ENCODE data around the gene AGBL1. TPM values are rescaled to one million over a fixed set of nuclear protein-coding genes. Genes with fewer than 3 reads are reported as not detected.
"Not testable (repeated sequence)": the region's sequence is repeated elsewhere in the genome, so short reads cannot be mapped to it uniquely, and the experiment has no call there.

AGBL1 gene
- total RNA-seq, 1 donor from 2014 or later: not detected

DNA sequence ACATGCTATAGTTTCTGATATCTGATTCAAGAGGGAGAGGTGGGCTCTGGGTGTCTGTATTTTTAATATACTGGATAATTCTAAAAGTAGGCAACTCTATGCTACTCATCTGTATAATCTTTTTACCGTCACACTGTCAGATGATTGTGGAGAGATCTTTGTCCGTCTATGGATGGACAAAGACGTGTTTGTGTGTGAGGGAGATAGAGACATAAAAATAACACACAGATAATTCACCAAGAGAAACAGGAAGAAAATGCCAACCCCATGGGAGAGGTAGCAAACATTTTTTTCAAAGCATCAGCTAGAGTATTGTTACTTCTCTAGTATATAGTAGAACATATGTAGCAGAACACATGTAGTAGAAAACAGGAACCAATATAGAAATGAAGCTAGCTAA, 346.1 kb downstream of the AGBL1 start:
- intact Hi-C loops (cut with DNase I): no loop called here
- DNase-seq (no peak), ATAC-seq (ENCODE audit: poor library complexity) (no peak)

DNA sequence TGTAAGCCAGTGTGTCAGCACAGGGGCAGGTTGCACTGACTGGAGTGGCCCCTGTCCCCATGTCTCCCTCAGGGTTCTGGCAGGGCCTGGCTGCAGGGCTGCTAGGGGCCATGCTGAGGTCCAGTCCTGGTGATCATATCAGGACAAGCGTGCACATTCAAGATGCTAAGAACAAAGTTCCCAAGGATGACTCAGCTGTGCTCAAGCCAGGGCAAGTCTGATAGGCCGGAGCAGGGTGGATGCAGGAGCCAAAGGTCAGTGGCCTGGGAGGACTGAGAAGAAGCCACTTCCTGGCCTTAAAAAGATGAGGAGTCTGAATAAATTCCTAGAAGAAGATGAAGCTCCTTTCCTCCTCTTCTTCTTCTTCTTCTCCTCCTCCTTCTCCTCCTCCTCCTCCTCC, 353.2 kb downstream of the AGBL1 start:
- ATAC-seq (ENCODE audit: poor library complexity) (no peak), DNase-seq (no peak)
- intact Hi-C loops (cut with DNase I): no loop called here

DNA sequence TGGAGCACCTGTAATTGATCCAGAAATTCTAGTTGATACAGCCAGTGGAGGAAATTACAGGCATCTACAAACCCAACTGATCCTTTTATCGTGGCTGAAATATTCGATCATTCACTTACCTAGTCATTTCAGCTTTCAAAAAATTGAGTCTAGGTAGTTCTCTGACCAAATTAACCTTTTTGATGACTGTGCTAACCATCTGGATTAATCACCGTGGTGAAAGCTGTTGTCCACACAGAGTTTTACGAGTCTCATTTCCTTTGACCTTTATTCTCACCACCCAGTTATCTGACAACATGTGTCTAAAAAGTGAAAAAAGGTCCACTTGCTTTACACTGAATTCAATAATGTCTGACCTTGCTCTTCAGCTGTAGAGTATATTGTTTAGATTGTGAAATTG, 354.3 kb downstream of the AGBL1 start:
- DNase-seq (no peak), ATAC-seq (ENCODE audit: poor library complexity) (no peak)
- intact Hi-C loops (cut with DNase I): no loop called here

DNA sequence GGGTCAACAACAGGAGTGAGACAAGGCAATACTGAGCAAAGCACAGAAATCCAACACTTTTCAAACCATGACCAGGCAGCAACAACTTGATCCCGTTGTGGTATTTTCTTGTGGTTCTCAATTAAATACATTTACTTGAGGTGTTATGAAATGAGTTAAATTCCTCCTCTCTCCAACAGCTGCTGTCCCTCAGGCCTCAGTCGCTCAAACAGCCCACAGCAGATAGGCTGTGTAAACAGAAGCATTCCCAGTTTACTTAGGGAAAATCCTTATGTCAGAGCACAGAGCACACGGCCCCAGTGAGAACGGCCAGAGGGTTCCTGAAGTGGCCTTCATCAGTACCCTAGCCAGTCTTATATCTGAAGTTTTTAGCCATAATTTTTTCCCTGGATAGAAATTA, 359.9 kb downstream of the AGBL1 start:
- intact Hi-C loops (cut with DNase I): no loop called here
- ATAC-seq (ENCODE audit: poor library complexity): peak; percentile 51
- no peak for DNase-seq

DNA sequence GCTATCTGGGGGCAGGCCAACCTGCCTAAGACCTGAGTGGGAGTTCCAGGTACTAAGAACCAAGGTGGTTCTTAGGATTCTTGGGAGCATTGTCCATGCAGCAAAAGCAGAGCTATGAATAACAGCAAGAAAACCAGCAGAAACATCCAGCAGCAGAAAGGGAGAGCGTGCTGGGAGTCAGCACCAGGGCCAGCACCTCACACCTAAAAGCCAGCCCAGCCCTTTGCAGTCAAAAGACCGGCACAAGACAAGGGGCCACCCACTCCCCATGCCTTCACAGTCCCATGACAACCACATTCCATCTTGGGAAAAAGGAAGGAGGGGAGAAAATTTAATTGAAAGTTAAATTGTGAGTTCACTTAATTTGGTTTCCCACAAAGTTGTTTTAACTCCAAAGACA, 364.9 kb downstream of the AGBL1 start:
- intact Hi-C loops (cut with DNase I): no loop called here
- ATAC-seq (ENCODE audit: poor library complexity): no peak
- DNase-seq: no peak

DNA sequence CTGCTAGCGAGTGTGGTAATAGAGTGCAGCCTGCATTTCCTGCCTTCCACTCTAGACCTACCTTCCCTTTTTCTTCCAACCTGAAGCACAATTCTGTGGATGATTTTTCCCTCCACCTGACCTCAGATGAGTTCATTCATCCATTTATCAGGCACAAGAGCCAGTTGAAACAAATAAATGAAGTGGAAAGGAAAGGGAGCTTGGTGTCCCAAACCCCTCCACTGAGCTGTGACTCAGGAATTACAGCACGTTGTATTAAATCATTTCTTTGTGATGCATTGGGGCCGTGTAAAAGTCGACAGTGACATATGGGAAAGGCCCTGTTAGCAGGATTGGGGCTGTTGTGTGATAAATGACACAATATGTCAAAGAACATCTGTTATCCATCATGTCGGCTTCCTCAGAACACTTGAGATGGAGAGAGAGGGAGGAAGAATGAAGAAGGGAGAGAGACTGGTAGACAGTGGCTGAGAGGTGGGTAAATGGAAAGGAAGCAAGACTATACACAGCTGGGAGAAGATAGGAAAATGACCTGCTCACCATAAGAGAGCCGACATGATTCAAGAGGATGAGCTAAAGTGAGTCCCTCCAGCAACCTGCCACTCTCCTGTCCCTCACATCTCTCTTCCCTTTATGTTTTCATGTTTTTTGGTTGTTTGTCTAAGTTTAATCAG, 366.0 kb downstream of the AGBL1 start:
- DNase-seq (no peak), ATAC-seq (ENCODE audit: poor library complexity) (no peak)
- intact Hi-C loops (cut with DNase I): no loop called here

DNA sequence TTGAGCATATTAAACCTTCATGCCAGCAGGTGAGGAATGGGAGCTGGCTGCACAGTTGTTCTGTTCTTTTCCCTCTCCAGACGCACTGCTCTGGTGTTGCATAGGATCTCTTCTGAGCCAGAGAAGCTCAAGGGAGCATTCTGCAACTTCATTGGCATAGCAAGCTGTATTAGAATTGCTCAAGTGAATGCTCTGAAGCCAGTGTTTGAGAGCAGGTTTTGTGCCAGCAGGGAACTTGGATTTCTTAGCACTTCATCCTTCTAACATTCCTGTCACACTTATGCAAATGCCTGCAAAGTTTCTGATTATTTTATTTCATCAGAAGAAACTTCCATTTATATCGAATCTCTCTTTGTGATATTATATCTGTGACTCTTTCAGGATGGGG, 366.6 kb downstream of the AGBL1 start:
- intact Hi-C loops (cut with DNase I): no loop called here
- ATAC-seq (ENCODE audit: poor library complexity) (no peak), DNase-seq (no peak)

DNA sequence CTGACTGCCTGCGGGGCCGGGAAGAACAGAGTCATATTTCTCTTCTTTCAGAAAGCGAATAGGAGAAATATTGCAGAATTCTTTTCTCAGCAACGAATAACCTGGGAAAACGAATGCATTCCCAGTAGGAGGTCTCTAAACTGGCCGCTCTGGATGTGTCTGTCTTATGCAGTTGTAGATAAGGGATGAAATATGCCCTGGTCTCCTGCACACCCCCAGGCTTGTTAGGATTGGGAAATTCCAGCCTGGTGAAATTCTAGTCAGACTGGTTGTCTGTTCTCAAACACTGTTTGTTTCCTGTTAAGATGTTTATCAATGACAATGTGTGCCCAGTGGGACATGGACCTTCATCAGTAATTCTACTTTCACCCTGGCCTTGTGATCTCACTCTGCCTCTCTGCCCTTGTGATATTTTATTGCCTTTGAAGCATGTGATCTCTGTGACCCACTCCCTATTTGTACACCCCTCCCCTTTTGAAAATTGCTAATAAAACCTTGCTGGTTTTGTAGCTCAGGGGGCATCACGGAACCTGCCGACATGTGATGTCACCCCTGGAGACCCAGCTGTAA, 385.9 kb downstream of the AGBL1 start:
- ATAC-seq (ENCODE audit: poor library complexity); DNase-seq; intact Hi-C loops (cut with DNase I): not testable (repeated sequence)

DNA sequence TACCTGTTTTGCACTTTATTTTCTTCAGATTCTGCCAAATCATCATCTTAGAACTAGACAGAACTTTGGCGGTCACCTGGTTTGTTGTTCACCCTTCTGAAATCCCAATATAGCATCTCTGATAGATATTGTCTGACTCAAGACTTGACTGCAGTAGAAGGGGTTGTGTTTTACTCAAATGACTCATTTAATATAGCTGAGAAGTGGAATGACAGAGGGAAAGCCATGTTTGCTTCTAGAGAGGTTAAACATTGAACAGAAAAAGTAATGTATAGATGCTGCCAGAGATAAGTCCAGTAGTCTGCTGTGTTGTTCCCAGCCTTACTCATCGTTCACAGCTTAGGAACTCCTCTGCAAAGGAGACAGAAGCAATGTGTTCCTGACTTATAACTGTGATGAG, 402.0 kb downstream of the AGBL1 start:
- ATAC-seq (ENCODE audit: poor library complexity) (no peak), DNase-seq (no peak)
- intact Hi-C loops (cut with DNase I): no loop called here

DNA sequence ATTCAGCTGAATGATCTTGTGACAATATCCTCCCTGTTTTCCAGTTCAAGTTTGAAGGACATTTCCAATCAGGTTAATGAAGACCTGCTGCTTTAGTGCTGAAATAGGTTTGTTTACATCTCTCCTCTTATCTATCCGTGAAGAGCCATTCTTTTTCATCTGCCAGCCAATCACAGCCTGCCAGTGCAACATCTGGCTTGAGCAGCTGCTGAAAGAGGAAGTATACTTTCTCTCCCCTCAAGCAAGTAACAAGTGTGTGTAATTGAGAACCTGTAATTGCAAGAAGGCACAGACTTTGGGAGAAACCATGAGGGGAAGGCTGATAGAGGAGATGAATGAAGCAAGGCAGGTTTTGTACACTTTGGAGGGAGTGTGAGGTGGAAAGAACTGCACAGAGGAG, 404.3 kb downstream of the AGBL1 start:
- no peak for ATAC-seq (ENCODE audit: poor library complexity)
- no peak for DNase-seq
- intact Hi-C loops (cut with DNase I): no loop called here

DNA sequence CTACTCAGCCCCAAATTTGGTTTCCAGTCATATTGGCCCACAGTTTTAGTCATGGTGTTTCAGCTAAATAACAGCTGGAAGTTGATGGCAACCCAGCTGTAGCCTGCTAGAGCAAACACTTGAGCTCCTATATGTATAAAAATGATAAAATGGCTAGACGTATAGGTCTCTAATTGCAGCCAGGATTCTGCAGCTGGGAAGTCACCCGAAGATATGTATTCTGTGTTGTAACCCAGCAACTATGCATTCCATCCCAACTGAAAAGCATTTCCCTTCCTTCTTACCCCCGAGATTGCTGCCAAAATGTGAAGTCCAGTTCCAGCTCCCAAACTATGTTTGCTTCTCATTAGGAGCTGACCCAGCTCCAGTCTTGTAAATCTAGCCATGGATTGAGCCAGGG, 408.4 kb downstream of the AGBL1 start:
- no peak for ATAC-seq (ENCODE audit: poor library complexity)
- intact Hi-C loops (cut with DNase I): no loop called here

DNA sequence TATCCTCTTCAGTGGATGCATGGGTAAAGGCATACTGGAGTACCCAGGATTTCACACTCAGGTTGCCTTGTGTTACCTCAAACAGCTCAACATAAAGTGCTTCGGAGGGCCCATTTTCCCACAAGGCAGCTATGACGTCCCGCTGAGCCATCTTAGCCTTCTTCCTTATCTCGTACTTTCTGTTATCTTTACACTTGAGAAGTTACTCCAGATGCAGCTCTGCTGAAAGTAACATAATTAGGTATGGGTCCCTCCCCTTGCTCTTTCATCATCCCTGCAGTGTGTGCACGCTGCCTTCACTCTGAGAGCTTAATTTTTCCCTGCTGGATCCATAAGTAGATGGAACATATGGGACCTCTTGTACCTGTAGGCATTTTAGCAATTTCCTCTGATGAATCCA, 410.3 kb downstream of the AGBL1 start:
- intact Hi-C loops (cut with DNase I): no loop called here
- DNase-seq: no peak
- no peak for ATAC-seq (ENCODE audit: poor library complexity)

More for the DNA sequence above, 408.4 kb downstream of the AGBL1 start:
- no peak for DNase-seq

DNA sequence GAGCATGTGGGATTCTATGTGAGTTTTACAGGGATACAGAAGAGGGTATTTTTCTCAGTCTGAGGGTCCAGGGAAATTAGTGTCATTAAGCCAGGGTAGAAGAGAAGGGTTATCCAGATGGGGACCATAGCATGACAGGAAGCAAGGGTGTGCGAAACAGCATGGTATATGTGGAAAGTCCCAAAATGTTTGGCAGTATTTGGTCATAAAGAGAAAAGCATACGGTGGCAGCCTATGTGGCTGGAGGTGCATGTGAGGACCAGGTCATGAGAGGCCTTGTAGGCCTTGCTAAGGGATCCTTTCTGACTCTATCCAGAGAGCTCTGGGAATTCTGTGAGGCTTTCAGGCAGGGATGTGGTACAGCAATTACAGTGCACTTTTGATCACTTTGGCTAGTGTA, 411.4 kb downstream of the AGBL1 start:
- intact Hi-C loops (cut with DNase I): no loop called here
- ATAC-seq (ENCODE audit: poor library complexity) (no peak), DNase-seq (no peak)

DNA sequence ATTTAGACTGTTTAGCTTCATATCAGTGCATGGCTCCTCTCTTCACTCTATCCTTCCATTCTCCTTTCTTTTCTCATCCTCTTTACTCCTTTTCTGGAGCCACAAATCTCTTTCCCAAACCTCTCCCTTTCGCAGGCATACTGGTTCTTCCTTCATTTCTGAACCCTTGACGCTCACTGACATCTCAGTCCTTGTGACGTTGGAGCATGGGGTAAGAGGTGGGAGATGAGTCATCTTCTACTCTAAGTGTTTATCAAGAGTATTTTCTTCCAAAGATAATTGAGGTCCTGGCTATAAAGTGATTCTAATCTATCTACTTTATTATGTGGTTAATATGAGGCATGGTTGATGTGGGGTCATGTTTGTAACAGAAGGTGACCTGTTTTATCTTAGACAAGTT, 414.2 kb downstream of the AGBL1 start:
- ATAC-seq (ENCODE audit: poor library complexity): no peak

DNA sequence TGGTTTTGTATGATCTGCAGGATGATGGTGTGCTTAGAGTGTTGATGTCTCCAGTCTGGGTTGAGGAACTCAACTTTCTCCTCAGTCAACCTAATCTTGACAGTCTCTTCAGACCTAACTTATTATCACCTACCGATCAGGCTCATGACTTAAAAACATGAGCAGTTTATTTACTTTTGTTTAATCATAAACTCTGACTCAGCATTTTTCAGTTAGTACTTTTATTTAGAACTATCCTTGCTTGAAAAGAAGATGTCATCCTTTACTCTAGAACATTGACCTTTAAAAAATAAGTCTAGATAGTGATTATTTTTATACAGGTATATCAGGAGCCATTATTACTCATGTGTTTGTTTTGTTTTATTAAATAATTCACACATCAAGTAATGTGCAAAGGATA, 414.8 kb downstream of the AGBL1 start:
- DNase-seq (no peak), ATAC-seq (ENCODE audit: poor library complexity) (no peak)
- intact Hi-C loops (cut with DNase I): no loop called here

More for the DNA sequence above, 414.2 kb downstream of the AGBL1 start:
- no peak for DNase-seq
- intact Hi-C loops (cut with DNase I): no loop called here

DNA sequence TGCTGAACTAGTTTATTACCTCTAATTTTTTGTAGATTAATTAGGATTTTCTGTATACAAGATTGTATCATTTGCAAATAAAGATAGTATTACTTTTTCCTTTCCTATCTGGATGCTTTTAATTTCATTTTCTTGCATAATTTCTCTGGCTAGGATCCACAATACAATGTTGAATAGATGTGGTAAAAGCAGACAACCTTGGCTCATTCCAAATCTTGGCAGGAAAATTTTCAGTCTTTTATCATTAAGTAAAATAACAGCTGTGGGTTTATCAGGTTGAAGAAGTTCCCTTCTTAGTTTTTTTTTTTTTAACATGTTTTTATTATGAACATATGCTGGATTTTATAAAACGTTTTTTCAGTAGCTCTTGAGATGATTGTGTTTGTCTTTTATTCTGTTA, 422.6 kb downstream of the AGBL1 start:
- DNase-seq: no peak
- ATAC-seq (ENCODE audit: poor library complexity): peak; percentile 60
- intact Hi-C loops (cut with DNase I): no loop called here

DNA sequence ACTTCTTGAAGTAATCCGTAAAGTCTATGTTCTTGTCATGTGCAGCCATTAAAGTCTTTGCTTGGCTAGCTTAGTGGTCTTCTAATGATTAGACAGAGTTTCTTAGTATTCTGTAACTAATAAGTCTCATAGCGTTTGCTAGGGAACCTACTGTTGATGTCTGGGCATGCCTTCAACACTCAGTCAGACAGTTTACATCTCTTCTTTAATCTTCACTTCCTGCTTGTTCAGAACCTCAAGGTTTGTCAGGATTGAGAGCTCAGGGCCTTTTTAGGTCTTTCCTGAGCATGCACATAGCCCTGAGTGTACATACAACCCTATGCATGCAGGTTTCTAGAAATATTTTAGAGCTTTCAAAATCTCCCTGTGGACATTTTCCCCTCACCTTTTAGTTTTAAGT, 426.3 kb downstream of the AGBL1 start:
- DNase-seq: no peak
- intact Hi-C loops (cut with DNase I): no loop called here
- ATAC-seq (ENCODE audit: poor library complexity): no peak

DNA sequence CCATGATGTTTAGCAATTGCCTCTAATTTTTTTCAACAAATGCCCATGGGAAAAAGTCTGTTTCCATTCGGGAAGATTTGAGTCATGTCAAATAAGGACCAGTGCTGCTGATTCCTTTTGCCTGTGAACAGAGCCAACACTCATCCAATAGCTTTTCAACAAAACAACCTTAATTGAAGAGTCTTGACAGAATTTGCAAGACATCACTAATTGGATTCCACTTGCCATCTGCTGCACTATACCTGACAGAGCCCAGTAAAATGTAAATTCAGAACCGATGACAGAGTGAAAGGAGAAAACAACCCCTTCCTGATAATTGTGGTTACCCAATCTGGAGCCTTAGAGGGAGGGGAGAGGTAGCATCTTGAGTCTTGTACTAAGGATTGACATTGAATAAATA, 426.7 kb downstream of the AGBL1 start:
- intact Hi-C loops (cut with DNase I): no loop called here
- DNase-seq: no peak
- no peak for ATAC-seq (ENCODE audit: poor library complexity)

DNA sequence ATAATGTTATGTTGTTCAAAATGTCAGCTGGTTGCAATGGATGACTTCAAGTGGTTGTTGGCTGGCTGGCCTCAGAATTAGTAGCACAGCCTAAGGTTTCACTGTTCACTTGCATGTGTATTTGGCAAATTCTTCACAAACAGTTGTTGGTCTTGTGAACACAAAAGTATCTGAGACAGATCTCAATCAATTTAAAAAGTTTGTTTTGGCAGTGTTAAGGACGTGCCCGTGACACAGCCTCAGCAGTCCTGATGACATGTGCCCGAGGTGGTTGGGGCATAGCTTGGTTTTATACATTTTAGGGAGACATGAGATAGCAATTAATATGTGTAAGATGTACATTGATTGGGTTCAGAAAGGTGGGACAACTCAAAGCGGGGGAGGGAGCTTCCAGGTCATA, 436.0 kb downstream of the AGBL1 start:
- DNase-seq (no peak), ATAC-seq (ENCODE audit: poor library complexity) (no peak)
- intact Hi-C loops (cut with DNase I): no loop called here

DNA sequence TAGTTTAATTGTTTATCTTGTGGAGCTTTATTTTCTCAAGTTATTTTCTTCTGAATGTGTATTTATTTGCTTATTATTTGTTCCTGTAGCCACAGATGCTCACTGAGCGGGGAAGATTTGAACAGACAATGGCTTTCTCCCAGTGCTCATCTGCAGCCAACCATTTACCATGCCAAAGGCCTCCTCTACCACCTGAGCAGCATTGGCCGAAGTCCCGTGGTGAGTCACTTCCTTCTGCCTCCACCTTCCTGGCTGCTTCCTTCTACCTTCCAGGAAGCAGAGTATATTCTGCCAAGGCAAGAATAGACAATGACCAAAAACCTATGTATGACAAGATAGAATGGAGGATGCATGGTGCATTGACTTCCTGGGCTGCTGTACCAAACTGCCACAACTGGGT, 443.1 kb downstream of the AGBL1 start:
- intact Hi-C loops (cut with DNase I): no loop called here
- ATAC-seq (ENCODE audit: poor library complexity) (no peak), DNase-seq (no peak)

All from Right ventricle myocardium superior (tissue), 1 donor.